Testis (tissue), 3 donors: ENCODE data around the gene TNNI2. TPM values are rescaled to one million over a fixed set of nuclear protein-coding genes. Genes with fewer than 3 reads are reported as not detected.

Source experiments
- DNase-seq: peaks from one replicate; pipeline ENCODE4 v3.0.0-alpha.2; 2019
- H3K27ac ChIP-seq, 2 donors: fragments of 200-600 bp; sonication (generic); one replicate each; pipeline ENCODE4 v1.5.1; 2019
- H3K27me3 ChIP-seq: fragments of 200-600 bp; sonication (generic); one replicate; pipeline ENCODE4 v1.5.1; 2019
- H3K36me3 ChIP-seq: fragments of 200-600 bp; sonication (generic); one replicate; pipeline ENCODE4 v1.5.1; 2017; ENCODE audit warnings: low read depth; ENCODE audit errors: missing control alignments
- H3K4me1 ChIP-seq: fragments of 200-600 bp; sonication (generic); one replicate; pipeline ENCODE4 v1.5.1; 2019
- H3K4me3 ChIP-seq, 2 donors: fragments of 200-600 bp; sonication (generic); one replicate each; pipeline ENCODE4 v1.5.1; 2017 to 2019
- H3K9me3 ChIP-seq: fragments of 200-600 bp; sonication (generic); one replicate; pipeline ENCODE4 v1.5.1; 2017
- CTCF ChIP-seq, 3 experiments: fragments of 450-650 bp in 2 of 3; fragments of 200-600 bp in 1 of 3; sonication (generic) in 1 of 3; IDR thresholded peaks; one replicate each; pipeline ENCODE4 v1.5.1; 2016 to 2019; ENCODE audit warnings: antibody characterized with exemption in 3 of 3, mild to moderate bottlenecking in 2 of 3, moderate library complexity in 1 of 3
- POLR2A ChIP-seq: fragments of 450-650 bp; IDR thresholded peaks from one replicate; pipeline ENCODE4 v1.6.1; 2017; ENCODE audit warnings: antibody characterized with exemption, mild to moderate bottlenecking, moderate library complexity
- WGBS, 2 donors: methylation state at CpG; one replicate each; pipeline ENCODE4 v1.1.5; 2018; 5-methylcytosine and 5-hydroxymethylcytosine counted together
- intact Hi-C: fragments of 100-400 bp; cut with DNase I; formaldehyde crosslinking; loops from one replicate; pipeline ENCODE4 v1.15.1; 2023; ENCODE audit warnings: low total_unique reads
- polyA plus RNA-seq: library from polyadenylated mRNA; stranded (reverse); fragments of 350-450 nt; fragmentation: Illumina TruSeq; extraction: RNeasy Lipid Tissue Mini Kit (QIAGEN cat#74804); gene quantifications from one replicate; pipeline ENCODE4 v1.2.3, GENCODE V29; 2014; ENCODE audit warnings: low read depth, low replicate concordance; ENCODE audit not compliant: insufficient read depth
- total RNA-seq, 2 donors: library from RNA; depleted of rRNA; stranded (reverse); fragments of >200 nt; gene quantifications; one replicate each; pipeline ENCODE4 v1.2.3, GENCODE V29; 2016

The TNNI2 gene
- total and polyA plus RNA-seq, 3 donors from 2014 or later, result 8.6 TPM; not detected in 2

- DNase-seq, result no peak
- WGBS, 2 donors, result 64 to 84% methylated on average over 10 to 25 of the region's 25 CpGs
- Histone ChIP-seq H3K27me3 (no peaks in the 10 kb centered on the region), H3K27ac (peak overlapping the region; percentile 34 to 42), H3K4me3 (peak overlapping the region; percentile 36 to 43), H3K4me1 (peaks cover 12% of the 10 kb centered on the region), H3K36me3 (no peaks in the 10 kb centered on the region), H3K9me3 (no peaks in the 10 kb centered on the region)
- no peak for TF ChIP-seq POLR2A
- no peak for TF ChIP-seq CTCF (IDR thresholded peaks at IDR 0.05)
- intact Hi-C loops, result no loop called here
These were observed 30.0 kb downstream of the TNNI2 start for GRCh38 chr11:1868636-1869291.

- peak; percentile 44 for DNase-seq
- Histone ChIP-seq H3K4me3 (peak overlapping the region; percentile 36 to 43), H3K27me3 (no peaks in the 10 kb centered on the region), H3K27ac (peak overlapping the region in 1 of 2 donors; percentile 61), H3K9me3 (no peaks in the 10 kb centered on the region), H3K36me3 (no peaks in the 10 kb centered on the region), H3K4me1 (peaks cover 3% of the 10 kb centered on the region)
- 45 to 59% methylated on average over 27 to 34 of the region's 34 CpGs for WGBS, 2 donors
- TF ChIP-seq CTCF (IDR thresholded peaks at IDR 0.05), result peak in 2 of 3 experiments; percentile 9 to 28
- TF ChIP-seq POLR2A, result no peak
- intact Hi-C loops, result no loop called here
These were observed 30.9 kb downstream of the TNNI2 start for GRCh38 chr11:1869427-1870325.

- Histone ChIP-seq H3K27ac (peak overlapping the region in 1 of 2 donors; percentile 61), H3K4me3 (peak overlapping the region; percentile 36 to 43), H3K36me3 (no peaks in the 10 kb centered on the region), H3K4me1 (no peaks in the 10 kb centered on the region), H3K27me3 (no peaks in the 10 kb centered on the region), H3K9me3 (no peaks in the 10 kb centered on the region)
- no peak for DNase-seq
- TF ChIP-seq POLR2A (no peak), CTCF (IDR thresholded peaks at IDR 0.05) (no peak)
- intact Hi-C loops, result no loop called here
- 30 to 78% methylated on average over 2 to 12 of the region's 12 CpGs for WGBS, 2 donors
These were observed 31.5 kb downstream of the TNNI2 start for GRCh38 chr11:1870326-1870696.

- no peaks in the 10 kb centered on the region for H3K4me1 ChIP-seq
- intact Hi-C loops, result no loop called here
- DNase-seq, result no peak
- H3K27ac ChIP-seq, result peak overlapping the region in 1 of 2 donors; percentile 61
- 56 to 63% methylated on average over 31 to 50 of the region's 50 CpGs for WGBS, 2 donors
- no peaks in the 10 kb centered on the region for H3K36me3 ChIP-seq
- H3K27me3 ChIP-seq, result no peaks in the 10 kb centered on the region
- no peaks in the 10 kb centered on the region for H3K9me3 ChIP-seq
- TF ChIP-seq POLR2A, result no peak
- no peak for TF ChIP-seq CTCF (IDR thresholded peaks at IDR 0.05)
- H3K4me3 ChIP-seq, result peak overlapping the region; percentile 36 to 43
These were observed 32.1 kb downstream of the TNNI2 start for GRCh38 chr11:1870721-1871466.
